Kidney (tissue), 22 donors: ENCODE results near the gene TRIM51. TPM values are rescaled to one million over a fixed set of nuclear protein-coding genes. Genes with fewer than 3 reads are reported as not detected.
"Not testable (repeated sequence)": the region's sequence is repeated elsewhere in the genome, so short reads cannot be mapped to it uniquely, and the experiment has no call there.

ENCODE experiments used
- DNase-seq, 5 donors: peaks; one replicate each; pipeline ENCODE4 v3.0.0-alpha.2; 2013 to 2020
- FAIRE-seq: peaks from 2 replicates; lab custom pipeline; 2012; peaks lifted over from hg19 to GRCh38; lab: Jason Lieb, UNC
- H3K27ac ChIP-seq, 2 donors: one replicate each; pipeline ENCODE4 v1.7.0; 2013; ENCODE audit warnings: low read depth in 2 of 2, low read length in 2 of 2, inconsistent platforms in 1 of 2
- H3K27me3 ChIP-seq: one replicate; pipeline ENCODE4 v1.7.1; 2013; ENCODE audit warnings: low read length, inconsistent platforms; ENCODE audit not compliant: control insufficient read depth, insufficient read depth
- H3K36me3 ChIP-seq, 3 donors: one replicate each; pipeline versions ENCODE4 v1.7.0 to v1.7.1; 2013; ENCODE audit warnings: low read length in 3 of 3, control low read depth in 1 of 3, inconsistent platforms in 1 of 3; ENCODE audit not compliant: insufficient read depth in 3 of 3, control insufficient read depth in 2 of 3
- H3K4me1 ChIP-seq, 3 donors: one replicate each; pipeline versions ENCODE4 v1.7.0 to v1.7.1; 2013; ENCODE audit warnings: low read length in 3 of 3, inconsistent platforms in 1 of 3, low read depth in 1 of 3; ENCODE audit not compliant: control insufficient read depth in 2 of 3, insufficient read depth in 2 of 3
- H3K4me3 ChIP-seq, 3 donors: one replicate each; pipeline versions ENCODE4 v1.7.0 to v1.8.1; 2013; ENCODE audit warnings: low read length in 3 of 3, control low read depth in 1 of 3, inconsistent platforms in 1 of 3
- H3K9ac ChIP-seq, 3 donors: one replicate each; pipeline versions ENCODE4 v1.7.0 to v1.7.1; 2013; ENCODE audit warnings: low read length in 3 of 3, control low read depth in 1 of 3, inconsistent platforms in 1 of 3
- H3K9me3 ChIP-seq, 3 donors: one replicate each; pipeline versions ENCODE4 v1.7.0 to v1.7.1; 2013; ENCODE audit warnings: low read length in 3 of 3, control low read depth in 1 of 3, inconsistent platforms in 1 of 3; ENCODE audit not compliant: control insufficient read depth in 2 of 3, insufficient read depth in 1 of 3
- CTCF ChIP-seq: IDR thresholded peaks from 3 replicates; pipeline ENCODE4 v1.5.1; 2012; ENCODE audit warnings: mild to moderate bottlenecking, moderate library complexity, borderline replicate concordance; ENCODE audit not compliant: insufficient read depth; ENCODE audit errors: extremely low read depth
- intact Hi-C: fragments of 100-400 bp; cut with DNase I; formaldehyde crosslinking; loops from one replicate; pipeline ENCODE4 v1.11.1; 2022
- long read RNA-seq, 10 donors: library from polyadenylated mRNA in 1 of 10; unstranded in 1 of 10; transcript quantifications; one replicate each; pipeline ENCODE4 v2.0.0 and lab custom pipeline, GENCODE V29; 2021 to 2026
- polyA plus RNA-seq: library from polyadenylated mRNA; stranded (reverse); fragments of 350-450 nt; fragmentation: Illumina TruSeq; extraction: RNeasy Lipid Tissue Mini Kit (QIAGEN cat#74804); gene quantifications from one replicate; pipeline ENCODE4 v1.2.3, GENCODE V29; 2014; ENCODE audit warnings: low read depth, low replicate concordance; ENCODE audit not compliant: insufficient read depth
- total RNA-seq: library from RNA; stranded (reverse); fragmentation: NEBNext Ultra II Directional; extraction: Animal tissue kit (Norgen Biotek cat#: 25700); gene quantifications from one replicate; pipeline ENCODE4 v1.2.1, GENCODE V29; 2021
- donor health status: control.
- donor health status: control.
- donor health status: control.
- donor health status: control.
- donor health status: control.
- donor health status: DM: yes; HTN: yes; CAD: no.
- donor health status: Normal renal cell carcinoma (clear cell type).

The TRIM51 gene, protein sequence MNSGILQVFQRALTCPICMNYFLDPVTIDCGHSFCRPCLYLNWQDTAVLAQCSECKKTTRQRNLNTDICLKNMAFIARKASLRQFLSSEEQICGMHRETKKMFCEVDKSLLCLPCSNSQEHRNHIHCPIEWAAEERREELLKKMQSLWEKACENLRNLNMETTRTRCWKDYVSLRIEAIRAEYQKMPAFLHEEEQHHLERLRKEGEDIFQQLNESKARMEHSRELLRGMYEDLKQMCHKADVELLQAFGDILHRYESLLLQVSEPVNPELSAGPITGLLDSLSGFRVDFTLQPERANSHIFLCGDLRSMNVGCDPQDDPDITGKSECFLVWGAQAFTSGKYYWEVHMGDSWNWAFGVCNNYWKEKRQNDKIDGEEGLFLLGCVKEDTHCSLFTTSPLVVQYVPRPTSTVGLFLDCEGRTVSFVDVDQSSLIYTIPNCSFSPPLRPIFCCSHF
- not detected for total RNA-seq
- polyA plus RNA-seq: not detected
- long read RNA-seq, donor 1: 0 reads
- long read RNA-seq, donor 2: 0 reads
- long read RNA-seq, donor 3: 0 reads
- long read RNA-seq, donor 4: 0 reads
- long read RNA-seq, donor 5: 0 reads
- long read RNA-seq, donor 6: 0 reads
- long read RNA-seq, donor 7: 0 reads
- long read RNA-seq, donor 8: 0 reads
- long read RNA-seq, donor 9: 0 reads
- long read RNA-seq, donor 10: 0 reads

- FAIRE-seq, H3K36me3 ChIP-seq, H3K4me3 ChIP-seq, H3K27me3 ChIP-seq, H3K9ac ChIP-seq, H3K4me1 ChIP-seq, intact Hi-C loops, DNase-seq, H3K27ac ChIP-seq, H3K9me3 ChIP-seq: not testable (repeated sequence)
Measured at GRCh38 chr11:55882997-55883396, at the start of gene TRIM51. TRIM51 (plus strand) TSS chr11:55883297; CDS start chr11:55885429, 2,132 bp downstream.

GRCh38 chr11:55838452-55838851 lies 44.6 kb upstream of the TRIM51 start, which contains the start of gene OR5D16:
OR5D16 (plus strand) TSS chr11:55838752; CDS start chr11:55838752, 0 bp downstream.
- Histone ChIP-seq H3K27ac (no peak within 1 kb of the TSS), H3K9me3 (peaks cover 0 to 9% (median 2%) of the 10 kb centered on the region in 3 donors), H3K4me3 (no peak within 1 kb of the TSS), H3K9ac (no peak within 1 kb of the TSS), H3K36me3 (no peaks in the 10 kb centered on the region), H3K4me1 (no peaks in the 10 kb centered on the region), H3K27me3 (no peaks in the 10 kb centered on the region)
- FAIRE-seq: no peak
- TF ChIP-seq CTCF: no peak
- no peak for DNase-seq
- intact Hi-C loops: no loop called here

DNA sequence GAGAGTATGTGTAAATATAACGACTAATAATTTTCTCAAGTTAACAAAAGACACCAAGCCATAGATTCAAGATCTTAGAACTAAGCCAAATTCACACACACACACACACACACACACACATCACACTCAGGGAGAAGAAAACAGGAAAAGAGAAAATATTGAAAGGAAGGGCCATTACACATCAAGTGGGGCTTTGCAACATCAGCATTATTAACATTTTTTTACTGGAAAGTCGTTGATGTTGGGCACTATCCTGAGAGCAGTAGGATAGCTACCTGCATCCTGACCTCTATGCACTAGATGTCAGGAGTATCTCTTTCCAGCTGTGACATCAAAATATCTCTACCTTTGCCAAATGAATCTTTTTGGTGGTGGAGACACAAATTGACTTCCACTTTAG lies 35.6 kb upstream of the TRIM51 start:
- Histone ChIP-seq H3K4me1 (no peaks in the 10 kb centered on the region), H3K27ac (no peak overlapping the region), H3K36me3 (no peaks in the 10 kb centered on the region), H3K27me3 (no peaks in the 10 kb centered on the region), H3K4me3 (no peak overlapping the region), H3K9ac (no peak overlapping the region), H3K9me3 (no peaks in the 10 kb centered on the region)
- DNase-seq (no peak), FAIRE-seq (no peak)
- no peak for TF ChIP-seq CTCF
- intact Hi-C loops: no loop called here

- no peak for DNase-seq
- intact Hi-C loops: no loop called here
- no peak for FAIRE-seq
- H3K27ac ChIP-seq: no peak overlapping the region
- TF ChIP-seq CTCF: no peak
- H3K4me1 ChIP-seq: no peaks in the 10 kb centered on the region
- H3K9me3 ChIP-seq: no peaks in the 10 kb centered on the region
- no peak overlapping the region for H3K9ac ChIP-seq
- no peak overlapping the region for H3K4me3 ChIP-seq
- H3K36me3 ChIP-seq: no peaks in the 10 kb centered on the region
- H3K27me3 ChIP-seq: no peaks in the 10 kb centered on the region
Measured at GRCh38 chr11:55849037-55849436, 34.1 kb upstream of the TRIM51 start.
